NCI-H82 (cell line): ENCODE measurements around the gene CELF2.
"Not testable (repeated sequence)": the region's sequence is repeated elsewhere in the genome, so short reads cannot be mapped to it uniquely, and the experiment has no call there.

Source experiments
- DNase-seq: peaks from one replicate; lab custom pipeline; 2025; lab: John Stamatoyannopoulos, UW

Gene CELF2

DNA sequence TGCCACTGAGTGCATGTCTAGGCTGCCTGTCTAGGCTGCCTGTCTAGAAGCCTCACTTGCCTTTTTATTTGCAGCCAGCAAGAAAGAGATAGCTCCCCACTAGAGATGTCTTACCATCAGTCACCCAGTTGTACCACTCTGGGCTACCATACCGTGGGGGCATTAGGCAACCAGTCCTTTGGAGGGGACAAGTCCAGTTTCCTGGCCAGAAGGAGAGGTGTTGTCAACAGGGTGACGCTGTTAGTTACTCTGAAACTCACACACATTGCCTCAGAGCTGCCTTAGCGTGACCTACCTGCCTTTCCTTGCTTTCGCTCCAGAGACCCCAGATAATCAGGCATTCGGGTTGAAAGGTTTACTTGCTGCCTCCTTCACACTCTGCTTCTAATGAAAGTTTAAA is 155.4 kb downstream of the CELF2 start:
- no peak for DNase-seq

- no peak for DNase-seq
Measured at GRCh38 chr10:11175823-11176243, 158.2 kb downstream of the CELF2 start.

- no peak for DNase-seq
Measured at GRCh38 chr10:11176746-11177145, 159.1 kb downstream of the CELF2 start.

DNA sequence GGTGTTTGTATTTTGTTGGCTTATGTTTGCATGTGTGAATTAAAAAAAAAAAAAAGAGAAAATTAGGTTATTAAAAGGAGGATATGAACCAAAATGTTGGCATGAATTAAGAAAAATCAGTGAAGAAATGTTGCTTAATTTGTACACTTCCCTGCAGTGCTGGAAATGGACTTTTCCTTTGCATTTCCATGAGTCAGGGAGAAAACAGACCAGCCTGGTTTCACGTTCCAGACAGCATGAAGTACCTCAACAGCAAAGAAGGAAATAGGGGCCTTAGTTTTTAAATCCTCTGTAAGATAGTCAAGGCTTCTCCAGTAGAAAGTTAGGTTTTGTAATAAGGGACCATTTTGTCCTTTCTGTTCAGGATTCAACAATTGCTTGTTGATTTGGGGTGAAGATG is 159.7 kb downstream of the CELF2 start:
- no peak for DNase-seq

DNA sequence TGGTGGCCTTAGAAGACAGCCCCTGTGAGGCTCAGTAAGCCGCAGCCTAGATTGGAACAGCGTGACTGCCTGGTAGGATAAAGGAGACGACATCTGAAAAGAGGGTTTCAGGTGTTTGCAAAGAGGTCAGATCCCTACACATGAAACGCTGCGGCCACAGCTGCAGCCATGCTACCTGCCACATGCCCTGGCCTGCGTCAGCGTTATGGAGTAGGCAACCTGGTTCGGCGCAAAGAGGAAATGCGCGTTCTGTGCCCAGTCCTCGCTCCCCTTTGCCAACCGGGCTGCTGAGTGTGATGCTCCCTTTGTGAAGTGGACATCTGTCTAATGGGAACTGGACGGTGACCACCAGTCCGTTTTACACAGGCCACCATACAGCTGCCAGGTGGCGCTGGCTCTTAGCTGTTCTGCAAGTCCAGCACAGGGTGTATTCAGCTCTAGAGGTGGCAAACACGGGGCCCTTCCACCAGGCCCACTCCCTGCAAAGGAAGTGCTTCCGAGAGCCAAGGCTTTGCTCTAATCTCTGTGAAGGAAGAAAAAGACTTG is 160.3 kb downstream of the CELF2 start:
- DNase-seq = no peak

- DNase-seq = peak; percentile 12
Measured at GRCh38 chr10:11178606-11179515, 161.2 kb downstream of the CELF2 start.

GRCh38 chr10:11179516-11180105 is 161.9 kb downstream of the CELF2 start:
- DNase-seq = no peak

DNA sequence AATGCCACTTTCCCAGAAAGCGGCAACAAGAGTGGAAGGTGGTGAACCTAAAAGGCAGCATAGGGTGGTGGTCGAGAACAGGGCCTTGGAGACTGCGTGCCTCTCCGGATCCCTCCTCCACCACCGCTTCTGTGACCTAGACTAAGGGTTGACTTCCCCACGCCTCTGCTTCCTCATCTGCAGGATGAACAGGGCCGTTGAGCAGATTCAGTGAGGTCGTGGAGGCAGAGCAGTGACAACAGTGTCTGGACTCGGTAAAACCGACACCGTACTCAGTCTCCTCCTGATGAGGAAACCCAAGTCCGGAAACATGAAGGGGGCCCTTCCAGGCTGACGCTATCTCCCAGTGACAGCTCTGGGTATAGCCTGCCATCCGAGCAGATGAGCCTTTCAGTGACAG is 162.6 kb downstream of the CELF2 start:
- no peak for DNase-seq

GRCh38 chr10:11181978-11182377 is 164.3 kb downstream of the CELF2 start:
- no peak for DNase-seq

- DNase-seq = no peak
Measured at GRCh38 chr10:11183015-11183414, 165.3 kb downstream of the CELF2 start.

DNA sequence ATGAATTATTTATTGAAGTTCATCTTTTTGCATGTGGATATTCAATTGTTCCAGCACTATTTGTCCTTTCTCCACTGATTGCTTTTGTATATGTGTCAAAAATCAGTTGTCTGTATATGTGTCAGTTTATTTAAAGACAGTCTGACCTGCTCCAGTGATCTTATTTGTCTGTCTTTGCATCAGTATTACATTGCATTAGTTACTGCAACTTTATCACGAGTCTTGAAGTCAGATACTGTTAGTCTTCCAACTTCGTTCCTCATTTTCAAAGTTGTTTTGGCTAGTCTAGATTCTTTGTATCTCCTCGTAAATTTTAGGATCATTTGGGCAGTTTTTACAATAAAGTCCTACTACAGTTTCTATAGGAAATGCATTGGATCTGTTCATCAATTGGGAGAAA is 166.4 kb downstream of the CELF2 start:
- no peak for DNase-seq

- DNase-seq = not testable (repeated sequence)
Measured at GRCh38 chr10:11185128-11185665, 167.5 kb downstream of the CELF2 start.

GRCh38 chr10:11186374-11186773 is 168.7 kb downstream of the CELF2 start:
- no peak for DNase-seq

DNA sequence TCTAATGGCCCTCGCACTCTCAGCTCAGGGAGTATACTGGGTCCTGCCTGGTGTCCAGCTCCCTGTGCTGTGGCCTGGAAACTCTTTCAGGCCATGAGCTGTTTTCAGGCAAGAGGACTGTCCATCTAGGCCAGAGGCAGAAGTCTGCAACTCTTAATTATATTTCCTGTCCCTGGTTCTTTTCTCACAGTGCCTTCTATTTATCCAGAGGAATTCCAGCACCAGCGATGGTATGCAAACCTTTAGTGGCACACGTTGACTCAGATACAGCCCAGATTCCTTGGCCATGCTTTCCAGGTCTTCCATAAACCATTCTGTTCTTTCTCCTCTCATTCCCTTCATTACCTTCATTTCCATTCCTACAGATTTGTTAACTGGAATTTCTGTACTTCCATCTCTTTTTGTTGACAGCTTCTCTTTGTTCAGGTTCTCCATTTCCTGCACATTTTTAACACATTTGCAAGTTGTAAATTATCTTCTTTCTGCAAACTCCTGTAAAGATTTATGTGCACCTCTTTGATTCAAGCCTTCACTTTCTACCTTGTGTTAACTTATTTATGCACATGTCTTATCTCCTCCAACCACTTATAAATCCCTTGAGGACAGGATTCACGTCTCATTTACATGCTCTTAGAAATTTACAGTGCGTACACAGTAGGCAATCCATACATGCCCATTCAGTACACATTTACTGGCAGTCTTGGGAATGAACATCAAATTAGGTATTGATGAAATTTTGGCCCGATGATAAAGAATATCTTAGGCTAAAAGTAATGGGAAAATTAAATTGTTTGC is 172.1 kb downstream of the CELF2 start:
- DNase-seq = no peak

- DNase-seq = no peak
Measured at GRCh38 chr10:11191190-11191589, 173.5 kb downstream of the CELF2 start.

- DNase-seq = no peak
Measured at GRCh38 chr10:11191678-11192077, 174.0 kb downstream of the CELF2 start.

DNA sequence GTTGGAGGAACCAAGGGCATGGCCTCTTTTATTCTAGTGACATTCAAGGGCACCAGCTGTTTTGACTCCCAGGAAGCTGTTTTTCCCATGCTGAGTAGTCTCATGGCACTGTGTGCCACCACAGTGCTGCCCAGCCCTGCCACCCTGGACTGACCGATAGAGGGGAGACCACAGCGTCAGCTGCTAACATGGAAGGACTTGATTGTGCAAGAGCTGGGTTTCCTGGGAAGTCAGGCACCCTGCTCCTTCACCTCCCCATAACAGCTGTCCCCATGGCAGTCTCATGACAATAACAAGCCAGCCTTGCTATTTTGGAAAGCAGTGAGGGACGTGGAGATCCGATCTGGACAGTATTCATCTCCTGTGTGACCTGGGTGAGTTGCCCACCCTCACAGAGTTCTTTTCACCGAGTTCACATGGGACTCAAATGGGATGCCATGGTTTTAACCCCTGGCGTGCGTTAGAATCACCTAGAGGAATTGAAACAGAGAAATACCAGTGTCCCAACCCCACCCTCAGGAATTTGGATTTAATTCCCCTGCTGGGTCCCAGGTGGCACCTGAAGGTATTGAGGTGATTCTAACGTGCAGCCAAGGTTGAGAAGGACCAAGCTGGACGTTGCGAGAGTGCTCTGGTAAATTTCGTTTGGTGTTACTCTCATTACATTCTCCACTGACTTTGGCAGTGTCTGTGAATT is 174.8 kb downstream of the CELF2 start:
- no peak for DNase-seq

DNA sequence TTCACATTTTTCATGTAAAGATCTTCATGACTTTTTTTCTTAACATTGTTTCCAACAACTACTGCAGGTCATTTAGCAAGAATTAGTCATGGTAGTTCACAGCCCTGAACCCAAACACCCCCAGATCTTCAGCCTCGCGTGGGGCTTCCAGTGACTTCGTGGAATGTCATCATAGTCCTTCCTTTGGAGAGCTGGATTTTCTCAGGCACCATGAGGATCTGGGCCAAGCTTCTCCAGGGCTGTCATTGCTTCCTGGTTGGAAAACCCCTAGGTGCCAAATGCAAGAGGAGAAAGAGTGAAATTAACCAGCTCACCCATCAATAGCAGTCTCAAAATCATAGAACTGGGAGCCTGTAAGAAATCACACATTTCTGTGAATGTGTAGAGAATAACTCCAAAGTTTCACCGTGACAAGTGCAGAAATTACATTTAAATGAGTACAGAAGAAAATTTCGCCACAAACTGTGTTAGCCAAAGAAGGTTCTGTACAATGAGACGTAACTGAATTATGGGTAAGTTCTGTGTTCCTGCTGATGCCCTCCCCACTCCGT is 175.4 kb downstream of the CELF2 start:
- no peak for DNase-seq

GRCh38 chr10:11194859-11195586 is 177.4 kb downstream of the CELF2 start:
- DNase-seq = no peak

GRCh38 chr10:11195623-11196022 is 178.0 kb downstream of the CELF2 start:
- DNase-seq = no peak
